HepG2 (cell line): ENCODE results near the gene PARM1.

Experiments used
- ARID2 ChIP-seq: sonication (generic); formaldehyde crosslinking; IDR thresholded peaks from 2 replicates; pipeline ENCODE4 v1.8.1; 2022; ENCODE audit warnings: mild to moderate bottlenecking, missing genetic modification reagents, borderline replicate concordance
- FOXM1 ChIP-seq: sonication (generic); formaldehyde crosslinking; IDR thresholded peaks from 2 replicates; pipeline ENCODE4 v1.5.0; 2020; ENCODE audit warnings: missing genetic modification reagents
- GATAD2A ChIP-seq: IDR thresholded peaks from 2 replicates; pipeline ENCODE4 v1.6.1; 2016
- MAFF ChIP-seq: IDR thresholded peaks from 2 replicates; pipeline ENCODE4 v1.6.1; 2011; ENCODE audit warnings: low read depth, low read length, improper control_type of control experiment
- NR1H2 ChIP-seq: sonication (generic); formaldehyde crosslinking; IDR thresholded peaks from 2 replicates; pipeline ENCODE4 v1.8.1; 2022; ENCODE audit warnings: low read depth, missing genetic modification reagents, borderline replicate concordance
- POLR2A ChIP-seq, 2 experiments: IDR thresholded peaks; 2 replicates each; pipeline ENCODE4 v1.6.1; 2011; ENCODE audit warnings: low read depth in 2 of 2, low read length in 2 of 2, mild to moderate bottlenecking in 1 of 2, moderate library complexity in 1 of 2; ENCODE audit not compliant: insufficient read depth in 1 of 2
- POLR2AphosphoS5 ChIP-seq: IDR thresholded peaks from 2 replicates; pipeline ENCODE4 v1.6.1; 2012; ENCODE audit warnings: low read depth, low read length
- ZNF513 ChIP-seq: sonication (generic); formaldehyde crosslinking; conservative IDR thresholded peaks from 2 replicates; pipeline ENCODE4 v1.5.0; 2020; ENCODE audit warnings: missing genetic modification reagents
- ZNF749 ChIP-seq: sonication (generic); formaldehyde crosslinking; IDR thresholded peaks from 2 replicates; pipeline ENCODE4 v1.8.0; 2022; ENCODE audit warnings: mild to moderate bottlenecking, missing genetic modification reagents, moderate library complexity, borderline replicate concordance
- TF ChIP-seq, protein P1 (sequence below): sonication (generic); formaldehyde crosslinking; IDR thresholded peaks from 2 replicates; pipeline ENCODE4 v1.5.0; 2020; ENCODE audit warnings: mild to moderate bottlenecking, missing genetic modification reagents, moderate library complexity

DNA sequence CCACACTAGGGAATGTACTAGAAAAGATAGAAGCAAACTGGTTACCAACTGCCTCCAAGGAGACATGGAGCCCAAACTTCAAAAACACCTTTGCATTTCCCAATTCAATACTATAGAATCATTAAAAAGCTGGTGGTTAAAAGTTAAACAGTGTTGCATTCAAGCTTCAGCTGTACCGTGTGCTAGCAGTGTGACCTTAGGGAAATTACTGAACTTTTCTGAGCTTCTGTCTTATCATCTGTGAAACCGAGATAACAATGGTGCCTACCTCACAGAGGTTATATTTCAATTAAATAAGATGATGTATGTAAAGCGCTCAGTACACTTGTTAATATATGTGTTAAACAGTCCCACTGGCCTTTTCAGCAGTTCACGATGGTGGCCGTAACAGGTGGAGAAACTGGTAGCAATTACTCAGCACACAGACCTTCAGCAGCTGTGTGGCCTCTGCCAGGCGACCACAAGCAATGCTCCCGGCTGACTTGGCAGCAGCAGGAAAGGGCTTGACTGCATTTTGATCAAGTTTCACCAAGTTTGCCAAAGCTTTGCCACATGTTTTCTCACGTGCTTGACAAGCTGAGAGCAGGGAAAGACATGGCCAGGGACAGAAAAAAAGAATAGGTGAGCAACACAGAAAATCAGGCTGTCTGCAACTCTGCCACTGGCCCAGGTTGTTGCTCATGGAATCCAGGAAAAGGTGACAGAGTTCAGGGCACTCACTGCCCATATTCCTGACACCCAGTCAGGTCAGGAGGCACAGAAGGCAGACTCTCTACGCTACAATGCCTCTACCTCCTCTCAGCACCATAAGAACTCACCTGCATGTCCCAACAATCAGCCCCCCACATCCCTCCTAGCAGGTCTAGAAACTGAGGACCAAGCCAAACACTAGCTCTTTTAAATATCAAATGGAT, 72.1 kb downstream of the PARM1 start:
- TF ChIP-seq FOXM1 (CRISPR knock-in tag) (no peak), ZNF749 (CRISPR knock-in tag) (no peak), GATAD2A (CRISPR knock-in tag) (no peak), POLR2A (IDR thresholded peaks at IDR 0.05; ENCODE audit: insufficient read depth in 1 of 2, low read depth in 2 of 2, low read length in 2 of 2) (no peak), MAFF (no peak), POLR2AphosphoS5 (no peak), NR1H2 (CRISPR knock-in tag) (no peak), ARID2 (CRISPR knock-in tag) (no peak), ZNF513 (CRISPR knock-in tag) (no peak)
- TF ChIP-seq, protein P1, sequence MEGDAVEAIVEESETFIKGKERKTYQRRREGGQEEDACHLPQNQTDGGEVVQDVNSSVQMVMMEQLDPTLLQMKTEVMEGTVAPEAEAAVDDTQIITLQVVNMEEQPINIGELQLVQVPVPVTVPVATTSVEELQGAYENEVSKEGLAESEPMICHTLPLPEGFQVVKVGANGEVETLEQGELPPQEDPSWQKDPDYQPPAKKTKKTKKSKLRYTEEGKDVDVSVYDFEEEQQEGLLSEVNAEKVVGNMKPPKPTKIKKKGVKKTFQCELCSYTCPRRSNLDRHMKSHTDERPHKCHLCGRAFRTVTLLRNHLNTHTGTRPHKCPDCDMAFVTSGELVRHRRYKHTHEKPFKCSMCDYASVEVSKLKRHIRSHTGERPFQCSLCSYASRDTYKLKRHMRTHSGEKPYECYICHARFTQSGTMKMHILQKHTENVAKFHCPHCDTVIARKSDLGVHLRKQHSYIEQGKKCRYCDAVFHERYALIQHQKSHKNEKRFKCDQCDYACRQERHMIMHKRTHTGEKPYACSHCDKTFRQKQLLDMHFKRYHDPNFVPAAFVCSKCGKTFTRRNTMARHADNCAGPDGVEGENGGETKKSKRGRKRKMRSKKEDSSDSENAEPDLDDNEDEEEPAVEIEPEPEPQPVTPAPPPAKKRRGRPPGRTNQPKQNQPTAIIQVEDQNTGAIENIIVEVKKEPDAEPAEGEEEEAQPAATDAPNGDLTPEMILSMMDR (CRISPR knock-in tag), result no peak
